Mesenchymal stem cell (in vitro differentiated cells and primary cell): ENCODE measurements around the gene ZNF236.
"Not testable (repeated sequence)": the region's sequence is repeated elsewhere in the genome, so short reads cannot be mapped to it uniquely, and the experiment has no call there.

Experiments used
- DNase-seq: peaks from one replicate; pipeline ENCODE4 v3.0.0-alpha.2; 2013
- H2AFZ ChIP-seq: one replicate; pipeline ENCODE4 v1.6.1; 2013; ENCODE audit warnings: low read depth, mild to moderate bottlenecking, control low read depth, inconsistent platforms, low read length, moderate library complexity
- H2AK5ac ChIP-seq: 2 replicates; pipeline ENCODE4 v1.6.1; 2013; ENCODE audit warnings: low read length, moderate library complexity, mild to moderate bottlenecking, inconsistent platforms; ENCODE audit not compliant: severe bottlenecking
- H2BK120ac ChIP-seq: one replicate; pipeline ENCODE4 v1.6.1; 2013; ENCODE audit warnings: low read depth, mild to moderate bottlenecking, inconsistent platforms, low read length, moderate library complexity
- H2BK12ac ChIP-seq, 2 experiments: one replicate each; pipeline ENCODE4 v1.6.1; 2013; ENCODE audit warnings: inconsistent platforms in 2 of 2, low read length in 2 of 2, mild to moderate bottlenecking in 2 of 2, moderate library complexity in 2 of 2, control low read depth in 1 of 2
- H2BK15ac ChIP-seq: one replicate; pipeline ENCODE4 v1.6.1; 2013; ENCODE audit warnings: mild to moderate bottlenecking, low read depth, inconsistent platforms; ENCODE audit not compliant: poor library complexity, severe bottlenecking
- H2BK5ac ChIP-seq: 2 replicates; pipeline ENCODE4 v1.6.1; 2013; ENCODE audit warnings: low read depth, mild to moderate bottlenecking, low read length, control low read depth, inconsistent platforms; ENCODE audit not compliant: poor library complexity, severe bottlenecking
- H3K14ac ChIP-seq, 2 experiments: one replicate each; pipeline ENCODE4 v1.6.1; 2013; ENCODE audit warnings: inconsistent platforms in 2 of 2, low read length in 2 of 2, control low read depth in 1 of 2, mild to moderate bottlenecking in 1 of 2, moderate library complexity in 1 of 2
- H3K18ac ChIP-seq, 2 experiments: one replicate each; pipeline ENCODE4 v1.6.1; 2013; ENCODE audit warnings: inconsistent platforms in 2 of 2, low read length in 2 of 2, control low read depth in 1 of 2, low read depth in 1 of 2, mild to moderate bottlenecking in 1 of 2
- H3K23ac ChIP-seq, 2 experiments: one replicate each; pipeline ENCODE4 v1.6.1; 2013; ENCODE audit warnings: inconsistent platforms in 2 of 2, low read length in 2 of 2, mild to moderate bottlenecking in 2 of 2, moderate library complexity in 2 of 2, control low read depth in 1 of 2
- H3K27ac ChIP-seq: 2 replicates; pipeline ENCODE4 v1.5.1; 2013; ENCODE audit warnings: mild to moderate bottlenecking, moderate library complexity, low read length, control low read depth, inconsistent platforms; ENCODE audit not compliant: poor library complexity, severe bottlenecking
- H3K27me3 ChIP-seq, 2 experiments: 2 replicates each; pipeline versions ENCODE4 v1.6.1 to v1.7.0; 2013; ENCODE audit warnings: low read length in 2 of 2, mild to moderate bottlenecking in 2 of 2, moderate library complexity in 2 of 2, control low read depth in 1 of 2, inconsistent platforms in 1 of 2; ENCODE audit not compliant: control insufficient read depth in 1 of 2, insufficient read depth in 1 of 2
- H3K36me3 ChIP-seq, 2 experiments: 2 replicates each; pipeline versions ENCODE4 v1.6.1 to v1.7.0; 2013; ENCODE audit warnings: low read length in 2 of 2, control low read depth in 1 of 2, inconsistent platforms in 1 of 2, low read depth in 1 of 2, mild to moderate bottlenecking in 1 of 2; ENCODE audit not compliant: insufficient read depth in 2 of 2, control insufficient read depth in 1 of 2
- H3K4ac ChIP-seq, 2 experiments: one replicate each; pipeline ENCODE4 v1.6.1; 2013; ENCODE audit warnings: inconsistent platforms in 2 of 2, low read length in 2 of 2, mild to moderate bottlenecking in 2 of 2, moderate library complexity in 2 of 2, control low read depth in 1 of 2, low read depth in 1 of 2
- H3K4me1 ChIP-seq: 2 replicates; pipeline ENCODE4 v1.6.1; 2013; ENCODE audit warnings: low read depth, low read length, control low read depth; ENCODE audit not compliant: control insufficient read depth, insufficient read depth
- H3K4me2 ChIP-seq: 2 replicates; pipeline ENCODE4 v1.6.1; 2013; ENCODE audit warnings: low read length, mild to moderate bottlenecking, inconsistent platforms; ENCODE audit not compliant: poor library complexity, severe bottlenecking
- H3K4me3 ChIP-seq, 2 experiments: 2 replicates each; pipeline versions ENCODE4 v1.5.1 to v1.7.0; 2013; ENCODE audit warnings: low read length in 2 of 2, mild to moderate bottlenecking in 2 of 2, control low read depth in 1 of 2, low read depth in 1 of 2; ENCODE audit not compliant: insufficient read depth in 1 of 2
- H3K79me1 ChIP-seq: replicated peaks from 2 replicates; pipeline ENCODE4 v1.6.1; 2013; ENCODE audit warnings: mild to moderate bottlenecking, control low read depth, low read length, inconsistent platforms; ENCODE audit not compliant: poor library complexity, severe bottlenecking
- H3K9ac ChIP-seq: 2 replicates; pipeline ENCODE4 v1.7.0; 2013; ENCODE audit warnings: mild to moderate bottlenecking, low read length, moderate library complexity
- H3K9me3 ChIP-seq: 2 replicates; pipeline ENCODE4 v1.7.0; 2013; ENCODE audit warnings: mild to moderate bottlenecking, low read length; ENCODE audit not compliant: control insufficient read depth
- H4K8ac ChIP-seq: one replicate; pipeline ENCODE4 v1.6.1; 2013; ENCODE audit warnings: inconsistent platforms, mild to moderate bottlenecking, low read length, moderate library complexity
- H4K91ac ChIP-seq: one replicate; pipeline ENCODE4 v1.6.1; 2013; ENCODE audit warnings: mild to moderate bottlenecking, low read length, inconsistent platforms
- WGBS: methylation state at CpG from one replicate; pipeline ENCODE4 v1.1.7; 2013; ENCODE audit warnings: mixed read lengths; 5-methylcytosine and 5-hydroxymethylcytosine counted together

The ZNF236 gene

GRCh38 chr18:76941284-76941683 is 118.9 kb downstream of the ZNF236 start:
- H3K14ac ChIP-seq: peak overlapping the region in 1 of 2 experiments; percentile 6
- H3K79me1 ChIP-seq: peaks cover 8% of the 10 kb centered on the region
- H3K4me3 ChIP-seq: no peak overlapping the region
- H3K9me3 ChIP-seq: no peaks in the 10 kb centered on the region
- no peak overlapping the region for H3K18ac ChIP-seq
- H2BK15ac ChIP-seq: no peak overlapping the region
- H4K8ac ChIP-seq: no peak overlapping the region
- no peak overlapping the region for H3K23ac ChIP-seq
- H3K27ac ChIP-seq: no peak overlapping the region
- no peaks in the 10 kb centered on the region for H3K27me3 ChIP-seq
- no peak for DNase-seq
- H2BK12ac ChIP-seq: no peak overlapping the region
- no peaks in the 10 kb centered on the region for H3K4me1 ChIP-seq
- no peak overlapping the region for H2BK5ac ChIP-seq
- no peak overlapping the region for H2BK120ac ChIP-seq
- no peak overlapping the region for H4K91ac ChIP-seq
- H2AK5ac ChIP-seq: no peak overlapping the region
- WGBS: 92% methylated on average over 9 of the region's 9 CpGs
- no peak overlapping the region for H3K4me2 ChIP-seq
- no peak overlapping the region for H3K4ac ChIP-seq
- peaks cover 31 to 34% of the 10 kb centered on the region in 2 experiments for H3K36me3 ChIP-seq
- no peak overlapping the region for H3K9ac ChIP-seq
- H2AFZ ChIP-seq: no peak overlapping the region

DNA sequence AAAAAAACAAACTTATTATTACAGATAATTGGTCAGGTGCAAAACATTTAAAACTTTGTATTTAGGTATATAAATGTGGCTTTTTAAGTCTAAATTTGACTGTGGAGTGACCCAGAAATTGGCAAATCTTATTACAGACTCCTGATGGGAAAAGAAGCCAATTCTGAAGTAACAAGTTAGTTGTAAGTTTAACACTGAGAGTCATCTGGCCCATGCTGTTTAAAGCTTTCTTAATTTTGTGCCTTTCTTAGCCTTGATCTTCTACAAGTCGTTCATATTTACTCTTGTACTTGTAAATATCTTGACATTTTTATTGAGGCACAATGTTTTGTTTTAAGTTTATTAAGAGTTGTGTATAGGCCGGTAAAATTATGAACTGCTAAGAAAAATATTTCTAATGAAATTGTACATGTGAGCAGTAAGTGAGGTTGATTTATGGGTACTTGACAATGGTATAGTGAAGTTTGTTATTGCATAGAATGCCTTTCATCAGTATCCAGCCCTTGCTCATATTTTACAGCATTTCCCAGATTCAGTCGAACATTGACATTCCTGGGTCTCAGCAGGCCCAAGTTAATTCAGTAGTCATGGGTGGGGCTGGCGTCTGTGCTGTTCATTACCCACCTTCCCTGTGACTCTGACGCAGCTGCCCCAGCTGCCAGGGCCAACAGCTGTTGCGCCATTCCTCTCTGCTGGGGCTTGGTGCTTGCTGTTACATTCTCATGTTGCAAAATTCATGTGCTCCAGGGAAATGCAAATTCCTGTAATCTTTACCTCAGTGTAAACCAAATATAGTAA is 121.4 kb downstream of the ZNF236 start:
- Histone ChIP-seq H3K27me3 (no peaks in the 10 kb centered on the region), H2BK120ac (no peak overlapping the region), H4K8ac (no peak overlapping the region), H2BK15ac (no peak overlapping the region), H3K4me2 (no peak overlapping the region), H2AFZ (no peak overlapping the region), H2BK12ac (no peak overlapping the region), H3K14ac (no peak overlapping the region), H2BK5ac (no peak overlapping the region), H3K4me3 (no peak overlapping the region), H3K36me3 (peaks cover 28 to 31% of the 10 kb centered on the region in 2 experiments), H3K79me1 (peaks cover 10% of the 10 kb centered on the region), H3K9me3 (no peaks in the 10 kb centered on the region), H4K91ac (no peak overlapping the region), H2AK5ac (no peak overlapping the region), H3K4me1 (no peaks in the 10 kb centered on the region), H3K4ac (no peak overlapping the region), H3K27ac (no peak overlapping the region), H3K23ac (no peak overlapping the region), H3K18ac (no peak overlapping the region), H3K9ac (peak overlapping the region; percentile 68)
- 87% methylated on average over 6 of the region's 6 CpGs for WGBS
- DNase-seq: peak; percentile 50

GRCh38 chr18:76944346-76944745 is 122.0 kb downstream of the ZNF236 start:
- H2AK5ac ChIP-seq, H3K4me3 ChIP-seq, H3K18ac ChIP-seq, H4K91ac ChIP-seq, H3K4me1 ChIP-seq, H3K4me2 ChIP-seq, H2BK12ac ChIP-seq, H3K4ac ChIP-seq, H3K23ac ChIP-seq, H2BK15ac ChIP-seq, H3K27me3 ChIP-seq, H3K9me3 ChIP-seq, H2BK120ac ChIP-seq, H2AFZ ChIP-seq, H3K27ac ChIP-seq, H2BK5ac ChIP-seq, DNase-seq, H4K8ac ChIP-seq, H3K14ac ChIP-seq: not testable (repeated sequence)
- Histone ChIP-seq H3K79me1 (peaks cover 10% of the 10 kb centered on the region), H3K9ac (peak overlapping the region; percentile 32), H3K36me3 (peaks cover 27 to 28% of the 10 kb centered on the region in 2 experiments)
- 92% methylated on average over 7 of the region's 8 CpGs for WGBS

- Histone ChIP-seq H2AK5ac (no peak overlapping the region), H3K9ac (no peak overlapping the region), H2AFZ (no peak overlapping the region), H3K36me3 (peaks cover 16 to 58% of the 10 kb centered on the region in 2 experiments), H4K8ac (no peak overlapping the region), H3K9me3 (no peaks in the 10 kb centered on the region), H2BK120ac (no peak overlapping the region), H3K27me3 (no peaks in the 10 kb centered on the region), H3K4ac (no peak overlapping the region), H3K27ac (no peak overlapping the region), H3K4me3 (no peak overlapping the region), H2BK12ac (no peak overlapping the region), H2BK15ac (no peak overlapping the region), H3K4me2 (no peak overlapping the region), H3K4me1 (no peaks in the 10 kb centered on the region), H3K18ac (no peak overlapping the region), H2BK5ac (no peak overlapping the region), H3K14ac (no peak overlapping the region), H3K79me1 (peaks cover 5% of the 10 kb centered on the region), H4K91ac (no peak overlapping the region), H3K23ac (no peak overlapping the region)
- no peak for DNase-seq
- 90% methylated on average over 8 of the region's 8 CpGs for WGBS
These were observed 126.0 kb downstream of the ZNF236 start for GRCh38 chr18:76948345-76948744.
